HEK293 (cell line): ENCODE data around the gene DCDC2.

Experiments
- CTCF ChIA-PET: fragments of 350-600 bp; formaldehyde crosslinking; extraction: SDS; loops from one replicate; lab custom pipeline; 2021; ENCODE audit warnings: antibody characterized with exemption; lab: Yijun Ruan, JAX
- POLR2A ChIA-PET: fragments of 300-600 bp; formaldehyde crosslinking; extraction: SDS; loops from one replicate; lab custom pipeline; 2020; ENCODE audit warnings: antibody characterized with exemption, inconsistent platforms; lab: Yijun Ruan, JAX
- H3K27ac ChIP-seq: fragments of 200-500 bp; sonication (Bioruptor generic); 2 replicates; pipeline ENCODE4 v1.5.1; 2014; ENCODE audit warnings: low read depth, low read length, control low read depth, inconsistent platforms; ENCODE audit errors: extremely low read depth
- H3K36me3 ChIP-seq, 2 experiments: fragments of 200-500 bp in 1 of 2; sonication (Bioruptor generic) in 1 of 2; 1 replicate in 1 of 2; 2 replicates in 1 of 2; pipeline ENCODE4 v1.5.1; 2014 to 2017; ENCODE audit warnings: inconsistent platforms in 2 of 2, low read length in 2 of 2; ENCODE audit not compliant: control insufficient read depth in 2 of 2, insufficient read depth in 1 of 2
- H3K4me1 ChIP-seq: fragments of 200-500 bp; sonication (Bioruptor generic); 2 replicates; pipeline ENCODE4 v1.5.1; 2014; ENCODE audit warnings: mild to moderate bottlenecking, low read length, inconsistent platforms; ENCODE audit not compliant: control insufficient read depth, insufficient read depth
- H3K4me3 ChIP-seq: 2 replicates; pipeline ENCODE4 v1.5.1; 2011; ENCODE audit warnings: low read depth, mild to moderate bottlenecking, control low read depth, low read length, moderate library complexity
- H3K9me3 ChIP-seq: fragments of 200-500 bp; sonication (Bioruptor generic); 2 replicates; pipeline ENCODE4 v1.5.1; 2014; ENCODE audit warnings: low read depth, low read length, inconsistent platforms; ENCODE audit not compliant: control insufficient read depth, insufficient read depth
- FEZF1 ChIP-seq: fragments of 450-650 bp; formaldehyde crosslinking; IDR thresholded peaks from 2 replicates; pipeline ENCODE4 v1.5.1; 2016; ENCODE audit warnings: missing biosample characterization, missing genetic modification characterization
- MEIS1 ChIP-seq: sonication (generic); formaldehyde crosslinking; IDR thresholded peaks from 2 replicates; pipeline ENCODE4 v1.8.1; 2022; ENCODE audit warnings: missing genetic modification reagents, mild to moderate bottlenecking, borderline replicate concordance
- ZBTB44 ChIP-seq: fragments of 450-650 bp; IDR thresholded peaks from 2 replicates; pipeline ENCODE4 v1.5.1; 2018; ENCODE audit warnings: missing biosample characterization, mild to moderate bottlenecking, missing genetic modification characterization
- ZEB2 ChIP-seq: fragments of 450-650 bp; formaldehyde crosslinking; IDR thresholded peaks from 2 replicates; pipeline ENCODE4 v1.5.1; 2016; ENCODE audit warnings: missing biosample characterization, missing genetic modification characterization
- ZNF16 ChIP-seq: fragments of 450-650 bp; formaldehyde crosslinking; IDR thresholded peaks from 2 replicates; pipeline ENCODE4 v1.5.1; 2016; ENCODE audit warnings: low read depth, missing biosample characterization, missing genetic modification characterization
- ZNF274 ChIP-seq, 2 experiments: fragments of 200-500 bp in 1 of 2; fragments of 450-650 bp in 1 of 2; sonication (Bioruptor generic) in 1 of 2; formaldehyde crosslinking in 1 of 2; IDR thresholded peaks; 2 replicates each; pipeline versions ENCODE4 v1.5.1 to v1.6.1; 2014 to 2016; ENCODE audit warnings: borderline replicate concordance in 1 of 2, inconsistent platforms in 1 of 2, low read length in 1 of 2, missing biosample characterization in 1 of 2, missing genetic modification characterization in 1 of 2
- ZNF404 ChIP-seq: fragments of 450-650 bp; formaldehyde crosslinking; IDR thresholded peaks from 2 replicates; pipeline ENCODE4 v1.5.1; 2017; ENCODE audit warnings: missing biosample characterization, missing genetic modification characterization
- ZNF513 ChIP-seq: fragments of 450-650 bp; IDR thresholded peaks from 2 replicates; pipeline ENCODE4 v1.5.1; 2018; ENCODE audit warnings: missing biosample characterization, missing genetic modification characterization
- ZNF521 ChIP-seq: fragments of 450-650 bp; formaldehyde crosslinking; IDR thresholded peaks from 2 replicates; pipeline ENCODE4 v1.5.1; 2017; ENCODE audit warnings: missing biosample characterization, mild to moderate bottlenecking, missing genetic modification characterization
- ZNF558 ChIP-seq: fragments of 450-650 bp; formaldehyde crosslinking; IDR thresholded peaks from 2 replicates; pipeline ENCODE4 v1.5.1; 2016; ENCODE audit warnings: missing biosample characterization, missing genetic modification characterization
- ZNF571 ChIP-seq: fragments of 450-650 bp; formaldehyde crosslinking; IDR thresholded peaks from 2 replicates; pipeline ENCODE4 v1.5.0; 2017; ENCODE audit warnings: missing biosample characterization, missing genetic modification characterization
- ZNF585B ChIP-seq: fragments of 450-650 bp; formaldehyde crosslinking; IDR thresholded peaks from 2 replicates; pipeline ENCODE4 v1.5.1; 2016; ENCODE audit warnings: missing biosample characterization, missing genetic modification characterization
- ZNF664 ChIP-seq: fragments of 450-650 bp; formaldehyde crosslinking; IDR thresholded peaks from 2 replicates; pipeline ENCODE4 v1.5.1; 2016; ENCODE audit warnings: missing biosample characterization, missing genetic modification characterization
- TF ChIP-seq, protein P1 (sequence below): sonication (generic); formaldehyde crosslinking; IDR thresholded peaks from 2 replicates; pipeline ENCODE4 v1.8.1; 2022; ENCODE audit warnings: mild to moderate bottlenecking, moderate library complexity, missing genetic modification reagents
- TF ChIP-seq, protein P2 (sequence below): fragments of 450-650 bp; formaldehyde crosslinking; IDR thresholded peaks from 2 replicates; pipeline ENCODE4 v1.5.1; 2016; ENCODE audit warnings: missing biosample characterization, missing genetic modification characterization

The DCDC2 gene

DNA sequence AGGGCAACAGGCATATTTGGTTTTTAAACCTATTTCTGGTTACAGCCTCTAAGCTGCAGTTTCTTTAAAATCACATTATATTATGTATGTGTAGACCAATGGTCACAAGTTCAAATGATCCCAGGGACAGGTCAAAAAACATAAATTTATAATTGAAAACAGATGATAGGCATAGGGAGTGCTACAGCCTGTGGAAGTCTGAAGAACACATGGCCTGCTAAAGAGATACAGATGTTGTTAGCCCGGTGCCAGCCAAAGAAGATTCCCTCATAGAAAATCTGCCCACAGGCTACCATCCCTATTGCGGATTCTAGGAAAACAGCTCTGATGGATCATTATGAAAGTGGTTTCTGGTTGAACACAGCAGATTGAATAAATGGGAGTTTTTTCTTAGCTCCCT, 166.5 kb downstream of the DCDC2 start (continued):
- TF ChIP-seq, protein P1, sequence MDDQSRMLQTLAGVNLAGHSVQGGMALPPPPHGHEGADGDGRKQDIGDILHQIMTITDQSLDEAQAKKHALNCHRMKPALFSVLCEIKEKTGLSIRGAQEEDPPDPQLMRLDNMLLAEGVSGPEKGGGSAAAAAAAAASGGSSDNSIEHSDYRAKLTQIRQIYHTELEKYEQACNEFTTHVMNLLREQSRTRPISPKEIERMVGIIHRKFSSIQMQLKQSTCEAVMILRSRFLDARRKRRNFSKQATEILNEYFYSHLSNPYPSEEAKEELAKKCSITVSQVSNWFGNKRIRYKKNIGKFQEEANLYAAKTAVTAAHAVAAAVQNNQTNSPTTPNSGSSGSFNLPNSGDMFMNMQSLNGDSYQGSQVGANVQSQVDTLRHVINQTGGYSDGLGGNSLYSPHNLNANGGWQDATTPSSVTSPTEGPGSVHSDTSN, result no peak

- H3K9me3 ChIP-seq, result no peaks in the 10 kb centered on the region
- no peak for TF ChIP-seq ZNF274 (IDR thresholded peaks at IDR 0.05; ENCODE audit: low read length)
- no peak for TF ChIP-seq ZNF274 (tag by site-specific recombination; IDR thresholded peaks at IDR 0.05; ENCODE audit: borderline replicate concordance)
- TF ChIP-seq, protein P1, result no peak
- TF ChIP-seq, protein P2, sequence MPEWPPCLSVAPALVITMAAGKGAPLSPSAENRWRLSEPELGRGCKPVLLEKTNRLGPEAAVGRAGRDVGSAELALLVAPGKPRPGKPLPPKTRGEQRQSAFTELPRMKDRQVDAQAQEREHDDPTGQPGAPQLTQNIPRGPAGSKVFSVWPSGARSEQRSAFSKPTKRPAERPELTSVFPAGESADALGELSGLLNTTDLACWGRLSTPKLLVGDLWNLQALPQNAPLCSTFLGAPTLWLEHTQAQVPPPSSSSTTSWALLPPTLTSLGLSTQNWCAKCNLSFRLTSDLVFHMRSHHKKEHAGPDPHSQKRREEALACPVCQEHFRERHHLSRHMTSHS (tag by site-specific recombination), result no peak
- no peak for TF ChIP-seq ZNF558 (tag by site-specific recombination)
- no peak for TF ChIP-seq ZNF664
- TF ChIP-seq MEIS1 (CRISPR knock-in tag), result no peak
- no peak for TF ChIP-seq ZNF404 (tag by site-specific recombination)
- no peak for TF ChIP-seq ZNF513 (tag by site-specific recombination)
- no peak for TF ChIP-seq ZNF521
- no peak for TF ChIP-seq ZBTB44 (tag by site-specific recombination)
- TF ChIP-seq ZNF571, result no peak
- no peak for TF ChIP-seq ZNF16 (tag by site-specific recombination)
- TF ChIP-seq, all 188 proteins: peak for 0
- ChIA-PET CTCF (no interaction called here), POLR2A (no interaction called here)
- no peak overlapping the region for H3K4me3 ChIP-seq
- H3K4me1 ChIP-seq, result peaks cover 11% of the 10 kb centered on the region
- H3K27ac ChIP-seq, result no peak overlapping the region
- no peaks in the 10 kb centered on the region for H3K36me3 ChIP-seq
Observed at GRCh38 chr6:24188578-24189080, 169.2 kb downstream of the DCDC2 start.

- H3K4me1 ChIP-seq, result peaks cover 11% of the 10 kb centered on the region
- POLR2A ChIA-PET, result no interaction called here
- CTCF ChIA-PET, result no interaction called here
Observed at GRCh38 chr6:24187965-24188577, 169.8 kb downstream of the DCDC2 start.

More at GRCh38 chr6:24187965-24188577, 169.8 kb downstream of the DCDC2 start:
- Histone ChIP-seq H3K36me3 (no peaks in the 10 kb centered on the region), H3K27ac (no peak overlapping the region), H3K9me3 (no peaks in the 10 kb centered on the region), H3K4me3 (no peak overlapping the region)
- no peak for TF ChIP-seq FEZF1 (tag by site-specific recombination)
- TF ChIP-seq ZEB2 (tag by site-specific recombination), result no peak
- no peak for TF ChIP-seq ZNF585B
